SK-N-SH treated with all-trans-retinoic acid at 6 μM for 48 hours (cell line): Measurements from ENCODE around the gene YWHAB.

ENCODE experiments used
- ATAC-seq: fragments of 200-7000 bp; cut with Tn5 transposase; 3 replicates; pipeline ENCODE4 v1.9.1; 2020; ENCODE audit warnings: mild to moderate bottlenecking, moderate library complexity
- ARNTL ChIP-seq: fragments of 450-650 bp; formaldehyde crosslinking; IDR thresholded peaks from 2 replicates; pipeline ENCODE4 v1.5.0; 2020; ENCODE audit warnings: low read depth, mild to moderate bottlenecking, moderate library complexity, borderline replicate concordance
- BACH2 ChIP-seq: fragments of 250-450 bp; sonication (Bioruptor Pico); IDR thresholded peaks from 2 replicates; pipeline ENCODE4 v1.9.0; 2021; ENCODE audit warnings: mild to moderate bottlenecking, borderline replicate concordance
- CSDC2 ChIP-seq: fragments of 250-450 bp; sonication (Bioruptor Pico); IDR thresholded peaks from 2 replicates; pipeline ENCODE4 v1.5.0; 2020; ENCODE audit warnings: mild to moderate bottlenecking, moderate library complexity
- ESRRG ChIP-seq: fragments of 250-450 bp; sonication (Bioruptor Pico); IDR thresholded peaks from 2 replicates; pipeline ENCODE4 v1.6.1; 2021; ENCODE audit warnings: mild to moderate bottlenecking
- GLIS3 ChIP-seq: fragments of 250-450 bp; sonication (Bioruptor Pico); IDR thresholded peaks from 2 replicates; pipeline ENCODE4 v1.5.0; 2020; ENCODE audit warnings: mild to moderate bottlenecking, moderate library complexity
- ISL1 ChIP-seq: fragments of 250-450 bp; sonication (Bioruptor Pico); IDR thresholded peaks from 2 replicates; pipeline ENCODE4 v2.1.2; 2022; ENCODE audit warnings: mild to moderate bottlenecking, moderate library complexity
- PPARA ChIP-seq: fragments of 250-450 bp; sonication (Bioruptor Pico); IDR thresholded peaks from 2 replicates; pipeline ENCODE4 v1.5.0; 2020; ENCODE audit warnings: mild to moderate bottlenecking, borderline replicate concordance
- RARB ChIP-seq: fragments of 250-450 bp; sonication (Bioruptor Pico); IDR thresholded peaks from 2 replicates; pipeline ENCODE4 v1.8.0; 2021; ENCODE audit warnings: mild to moderate bottlenecking, moderate library complexity
- SNAI2 ChIP-seq: fragments of 250-450 bp; sonication (Bioruptor Pico); IDR thresholded peaks from 2 replicates; pipeline ENCODE4 v1.5.0; 2020; ENCODE audit warnings: mild to moderate bottlenecking, moderate library complexity
- TCF4 ChIP-seq: fragments of 250-450 bp; sonication (Bioruptor Pico); IDR thresholded peaks from 2 replicates; pipeline ENCODE4 v1.8.0; 2021; ENCODE audit warnings: mild to moderate bottlenecking, moderate library complexity, borderline replicate concordance
- TOX ChIP-seq: fragments of 250-450 bp; sonication (Bioruptor Pico); IDR thresholded peaks from 2 replicates; pipeline ENCODE4 v1.8.0; 2021; ENCODE audit warnings: mild to moderate bottlenecking, moderate library complexity, borderline replicate concordance
- ZC3H10 ChIP-seq: fragments of 250-450 bp; sonication (Bioruptor Pico); IDR thresholded peaks from 2 replicates; pipeline ENCODE4 v1.5.1; 2021; ENCODE audit warnings: mild to moderate bottlenecking, moderate library complexity
- ZFP3 ChIP-seq: fragments of 250-450 bp; sonication (Bioruptor Pico); IDR thresholded peaks from 2 replicates; pipeline ENCODE4 v1.5.0; 2020; ENCODE audit warnings: mild to moderate bottlenecking, moderate library complexity
- ZFP30 ChIP-seq: fragments of 450-650 bp; formaldehyde crosslinking; IDR thresholded peaks from 2 replicates; pipeline ENCODE4 v1.5.0; 2022; ENCODE audit warnings: mild to moderate bottlenecking, moderate library complexity
- ZNF565 ChIP-seq: fragments of 450-650 bp; formaldehyde crosslinking; conservative IDR thresholded peaks from 2 replicates; pipeline ENCODE4 v1.5.0; 2020; ENCODE audit warnings: low read depth, mild to moderate bottlenecking, moderate library complexity
- ZNF70 ChIP-seq: fragments of 450-650 bp; formaldehyde crosslinking; IDR thresholded peaks from 2 replicates; pipeline ENCODE4 v1.5.0; 2020; ENCODE audit warnings: mild to moderate bottlenecking, moderate library complexity
- ZNF8 ChIP-seq: fragments of 450-650 bp; formaldehyde crosslinking; IDR thresholded peaks from 2 replicates; pipeline ENCODE4 v1.5.0; 2020; ENCODE audit warnings: mild to moderate bottlenecking, moderate library complexity
- TF ChIP-seq, protein P1 (sequence below): fragments of 250-450 bp; sonication (Bioruptor Pico); IDR thresholded peaks from 2 replicates; pipeline ENCODE4 v1.8.0; 2021; ENCODE audit warnings: low read depth, mild to moderate bottlenecking, moderate library complexity, borderline replicate concordance
- TF ChIP-seq, protein P2 (sequence below): fragments of 250-450 bp; sonication (Bioruptor Pico); IDR thresholded peaks from 2 replicates; pipeline ENCODE4 v1.5.1; 2020; ENCODE audit warnings: low read depth, mild to moderate bottlenecking, moderate library complexity
- TF ChIP-seq, protein P3 (sequence below): fragments of 250-450 bp; sonication (Bioruptor Pico); IDR thresholded peaks from 2 replicates; pipeline ENCODE4 v1.5.1; 2021; ENCODE audit warnings: mild to moderate bottlenecking, moderate library complexity
- TF ChIP-seq, protein P4 (sequence below): fragments of 250-450 bp; sonication (Bioruptor Pico); IDR thresholded peaks from 2 replicates; pipeline ENCODE4 v1.5.0; 2020; ENCODE audit warnings: mild to moderate bottlenecking, moderate library complexity
- TF ChIP-seq, protein P5 (sequence below): fragments of 250-450 bp; sonication (Bioruptor Pico); IDR thresholded peaks from 2 replicates; pipeline ENCODE4 v1.8.0; 2020; ENCODE audit warnings: mild to moderate bottlenecking, moderate library complexity, borderline replicate concordance

The YWHAB gene

DNA sequence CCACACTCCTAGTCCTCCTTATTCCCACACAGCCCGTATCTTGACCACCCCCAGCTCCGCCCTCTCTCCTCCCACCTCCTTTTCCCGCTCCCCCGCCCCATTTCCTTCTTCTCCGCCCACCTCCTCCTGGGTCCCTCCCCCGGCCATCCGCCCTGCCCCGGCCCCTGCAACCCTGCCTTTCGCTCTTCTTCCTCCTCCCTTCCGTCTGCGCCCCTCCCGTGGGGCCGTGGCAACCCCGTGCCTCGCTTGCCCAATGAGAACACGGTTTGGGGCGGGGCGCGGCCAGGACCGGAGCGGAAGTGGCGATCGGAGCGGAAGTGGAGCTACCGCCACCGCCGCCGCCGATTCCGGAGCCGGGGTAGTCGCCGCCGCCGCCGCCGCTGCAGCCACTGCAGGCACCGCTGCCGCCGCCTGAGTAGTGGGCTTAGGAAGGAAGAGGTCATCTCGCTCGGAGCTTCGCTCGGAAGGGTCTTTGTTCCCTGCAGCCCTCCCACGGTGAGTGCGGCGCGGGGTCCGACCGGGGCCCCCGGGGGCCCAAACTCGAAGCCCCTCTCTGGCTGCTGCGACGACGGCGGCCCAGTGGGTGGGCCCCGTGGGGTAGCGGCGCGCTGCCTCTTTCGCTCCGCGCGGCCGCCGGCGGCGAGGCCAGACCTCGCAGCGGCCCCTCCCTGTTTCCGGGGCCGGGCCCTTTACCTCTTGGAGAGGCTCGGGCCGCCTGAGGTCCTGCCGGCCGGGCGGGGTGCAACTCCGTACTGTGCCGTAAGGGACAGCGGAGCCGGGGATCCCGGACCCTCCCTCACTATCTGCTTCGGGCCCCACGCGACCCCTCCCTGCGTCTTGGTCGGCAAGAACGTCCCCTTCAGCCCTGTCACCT, at the start of gene YWHAB:
Gene YWHAB (plus strand): TSS at position 314 of the 874 bp plus-strand sequence. CDS start 15,829 bp downstream, outside the sequence.
- TF ChIP-seq ZNF70 (CRISPR knock-in tag), result no peak
- TF ChIP-seq ZFP30, result no peak
- TF ChIP-seq TCF4 (CRISPR knock-in tag), result no peak
- TF ChIP-seq, protein P1, sequence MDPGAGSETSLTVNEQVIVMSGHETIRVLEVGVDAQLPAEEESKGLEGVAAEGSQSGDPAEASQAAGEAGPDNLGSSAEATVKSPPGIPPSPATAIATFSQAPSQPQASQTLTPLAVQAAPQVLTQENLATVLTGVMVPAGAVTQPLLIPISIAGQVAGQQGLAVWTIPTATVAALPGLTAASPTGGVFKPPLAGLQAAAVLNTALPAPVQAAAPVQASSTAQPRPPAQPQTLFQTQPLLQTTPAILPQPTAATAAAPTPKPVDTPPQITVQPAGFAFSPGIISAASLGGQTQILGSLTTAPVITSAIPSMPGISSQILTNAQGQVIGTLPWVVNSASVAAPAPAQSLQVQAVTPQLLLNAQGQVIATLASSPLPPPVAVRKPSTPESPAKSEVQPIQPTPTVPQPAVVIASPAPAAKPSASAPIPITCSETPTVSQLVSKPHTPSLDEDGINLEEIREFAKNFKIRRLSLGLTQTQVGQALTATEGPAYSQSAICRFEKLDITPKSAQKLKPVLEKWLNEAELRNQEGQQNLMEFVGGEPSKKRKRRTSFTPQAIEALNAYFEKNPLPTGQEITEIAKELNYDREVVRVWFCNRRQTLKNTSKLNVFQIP (CRISPR knock-in tag), result no peak
- no peak for TF ChIP-seq PPARA (CRISPR knock-in tag)
- no peak for TF ChIP-seq CSDC2
- no peak for TF ChIP-seq GLIS3 (CRISPR knock-in tag)
- TF ChIP-seq, protein P2, sequence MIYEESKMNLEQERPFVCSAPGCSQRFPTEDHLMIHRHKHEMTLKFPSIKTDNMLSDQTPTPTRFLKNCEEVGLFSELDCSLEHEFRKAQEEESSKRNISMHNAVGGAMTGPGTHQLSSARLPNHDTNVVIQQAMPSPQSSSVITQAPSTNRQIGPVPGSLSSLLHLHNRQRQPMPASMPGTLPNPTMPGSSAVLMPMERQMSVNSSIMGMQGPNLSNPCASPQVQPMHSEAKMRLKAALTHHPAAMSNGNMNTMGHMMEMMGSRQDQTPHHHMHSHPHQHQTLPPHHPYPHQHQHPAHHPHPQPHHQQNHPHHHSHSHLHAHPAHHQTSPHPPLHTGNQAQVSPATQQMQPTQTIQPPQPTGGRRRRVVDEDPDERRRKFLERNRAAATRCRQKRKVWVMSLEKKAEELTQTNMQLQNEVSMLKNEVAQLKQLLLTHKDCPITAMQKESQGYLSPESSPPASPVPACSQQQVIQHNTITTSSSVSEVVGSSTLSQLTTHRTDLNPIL (CRISPR knock-in tag), result no peak
- TF ChIP-seq, protein P3, sequence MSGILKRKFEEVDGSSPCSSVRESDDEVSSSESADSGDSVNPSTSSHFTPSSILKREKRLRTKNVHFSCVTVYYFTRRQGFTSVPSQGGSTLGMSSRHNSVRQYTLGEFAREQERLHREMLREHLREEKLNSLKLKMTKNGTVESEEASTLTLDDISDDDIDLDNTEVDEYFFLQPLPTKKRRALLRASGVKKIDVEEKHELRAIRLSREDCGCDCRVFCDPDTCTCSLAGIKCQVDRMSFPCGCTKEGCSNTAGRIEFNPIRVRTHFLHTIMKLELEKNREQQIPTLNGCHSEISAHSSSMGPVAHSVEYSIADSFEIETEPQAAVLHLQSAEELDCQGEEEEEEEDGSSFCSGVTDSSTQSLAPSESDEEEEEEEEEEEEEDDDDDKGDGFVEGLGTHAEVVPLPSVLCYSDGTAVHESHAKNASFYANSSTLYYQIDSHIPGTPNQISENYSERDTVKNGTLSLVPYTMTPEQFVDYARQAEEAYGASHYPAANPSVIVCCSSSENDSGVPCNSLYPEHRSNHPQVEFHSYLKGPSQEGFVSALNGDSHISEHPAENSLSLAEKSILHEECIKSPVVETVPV (CRISPR knock-in tag), result no peak
- no peak for TF ChIP-seq ZNF565
- TF ChIP-seq ZFP3, result no peak
- no peak for TF ChIP-seq TOX (CRISPR knock-in tag)
- TF ChIP-seq ZC3H10, result no peak
- no peak for TF ChIP-seq SNAI2 (CRISPR knock-in tag)
- TF ChIP-seq, protein P4, sequence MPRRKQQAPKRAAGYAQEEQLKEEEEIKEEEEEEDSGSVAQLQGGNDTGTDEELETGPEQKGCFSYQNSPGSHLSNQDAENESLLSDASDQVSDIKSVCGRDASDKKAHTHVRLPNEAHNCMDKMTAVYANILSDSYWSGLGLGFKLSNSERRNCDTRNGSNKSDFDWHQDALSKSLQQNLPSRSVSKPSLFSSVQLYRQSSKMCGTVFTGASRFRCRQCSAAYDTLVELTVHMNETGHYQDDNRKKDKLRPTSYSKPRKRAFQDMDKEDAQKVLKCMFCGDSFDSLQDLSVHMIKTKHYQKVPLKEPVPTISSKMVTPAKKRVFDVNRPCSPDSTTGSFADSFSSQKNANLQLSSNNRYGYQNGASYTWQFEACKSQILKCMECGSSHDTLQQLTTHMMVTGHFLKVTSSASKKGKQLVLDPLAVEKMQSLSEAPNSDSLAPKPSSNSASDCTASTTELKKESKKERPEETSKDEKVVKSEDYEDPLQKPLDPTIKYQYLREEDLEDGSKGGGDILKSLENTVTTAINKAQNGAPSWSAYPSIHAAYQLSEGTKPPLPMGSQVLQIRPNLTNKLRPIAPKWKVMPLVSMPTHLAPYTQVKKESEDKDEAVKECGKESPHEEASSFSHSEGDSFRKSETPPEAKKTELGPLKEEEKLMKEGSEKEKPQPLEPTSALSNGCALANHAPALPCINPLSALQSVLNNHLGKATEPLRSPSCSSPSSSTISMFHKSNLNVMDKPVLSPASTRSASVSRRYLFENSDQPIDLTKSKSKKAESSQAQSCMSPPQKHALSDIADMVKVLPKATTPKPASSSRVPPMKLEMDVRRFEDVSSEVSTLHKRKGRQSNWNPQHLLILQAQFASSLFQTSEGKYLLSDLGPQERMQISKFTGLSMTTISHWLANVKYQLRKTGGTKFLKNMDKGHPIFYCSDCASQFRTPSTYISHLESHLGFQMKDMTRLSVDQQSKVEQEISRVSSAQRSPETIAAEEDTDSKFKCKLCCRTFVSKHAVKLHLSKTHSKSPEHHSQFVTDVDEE (CRISPR knock-in tag), result no peak
- TF ChIP-seq ZNF8 (CRISPR knock-in tag), result no peak
- TF ChIP-seq RARB (CRISPR knock-in tag), result no peak
- TF ChIP-seq ISL1 (CRISPR knock-in tag), result no peak
- TF ChIP-seq, protein P5, sequence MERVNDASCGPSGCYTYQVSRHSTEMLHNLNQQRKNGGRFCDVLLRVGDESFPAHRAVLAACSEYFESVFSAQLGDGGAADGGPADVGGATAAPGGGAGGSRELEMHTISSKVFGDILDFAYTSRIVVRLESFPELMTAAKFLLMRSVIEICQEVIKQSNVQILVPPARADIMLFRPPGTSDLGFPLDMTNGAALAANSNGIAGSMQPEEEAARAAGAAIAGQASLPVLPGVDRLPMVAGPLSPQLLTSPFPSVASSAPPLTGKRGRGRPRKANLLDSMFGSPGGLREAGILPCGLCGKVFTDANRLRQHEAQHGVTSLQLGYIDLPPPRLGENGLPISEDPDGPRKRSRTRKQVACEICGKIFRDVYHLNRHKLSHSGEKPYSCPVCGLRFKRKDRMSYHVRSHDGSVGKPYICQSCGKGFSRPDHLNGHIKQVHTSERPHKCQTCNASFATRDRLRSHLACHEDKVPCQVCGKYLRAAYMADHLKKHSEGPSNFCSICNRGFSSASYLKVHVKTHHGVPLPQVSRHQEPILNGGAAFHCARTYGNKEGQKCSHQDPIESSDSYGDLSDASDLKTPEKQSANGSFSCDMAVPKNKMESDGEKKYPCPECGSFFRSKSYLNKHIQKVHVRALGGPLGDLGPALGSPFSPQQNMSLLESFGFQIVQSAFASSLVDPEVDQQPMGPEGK (CRISPR knock-in tag), result no peak
- ATAC-seq, result peak; percentile 99

DNA sequence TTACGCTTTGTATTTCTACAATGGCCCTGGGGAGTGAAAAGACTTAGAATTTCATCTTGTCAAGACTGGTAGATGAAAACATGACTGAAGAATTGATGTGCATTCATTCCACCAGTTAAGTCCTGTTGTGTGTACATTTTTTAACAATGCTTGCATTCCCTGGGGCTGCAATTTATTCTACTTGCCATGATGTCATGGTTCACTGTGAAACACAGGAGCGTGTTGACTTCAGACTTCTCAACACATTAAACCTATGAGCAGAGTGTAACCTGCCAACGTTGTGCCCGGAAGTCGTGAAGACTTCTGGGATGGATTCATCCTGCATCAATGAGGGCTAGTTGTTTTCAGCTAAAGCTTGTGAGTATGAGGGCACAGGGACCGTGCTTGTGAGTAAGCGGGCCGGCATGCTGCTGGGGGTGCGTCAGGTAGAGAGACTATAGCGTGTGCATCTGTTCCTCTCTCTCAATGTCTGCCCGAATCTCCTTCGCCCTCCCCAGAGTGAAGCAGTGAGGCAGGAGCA, 48.8 kb upstream of the YWHAB start:
- ATAC-seq, result no peak
- TF ChIP-seq, protein P5 (CRISPR knock-in tag), result no peak
- TF ChIP-seq ZNF8 (CRISPR knock-in tag) (no peak), SNAI2 (CRISPR knock-in tag) (no peak), ZC3H10 (no peak), ARNTL (CRISPR knock-in tag) (no peak), ESRRG (no peak), GLIS3 (CRISPR knock-in tag) (no peak), BACH2 (CRISPR knock-in tag) (no peak), TCF4 (CRISPR knock-in tag) (no peak)
- TF ChIP-seq, protein P2 (CRISPR knock-in tag), result no peak
- TF ChIP-seq, protein P1 (CRISPR knock-in tag), result no peak
- TF ChIP-seq, all 23 proteins: peak for 0
